Measurements from ENCODE around the gene KIAA0319L. TPM values are rescaled to one million over a fixed set of nuclear protein-coding genes. Genes with fewer than 3 reads are reported as not detected.

KIAA0319L gene
- total RNA-seq, 1 donor from 2014 or later = 64.4 TPM

Other genes with a start within 250 kb of the KIAA0319L start
- gene NCDN, start 396 bp upstream of the KIAA0319L start, total RNA-seq = 16.1 TPM
- not detected for gene TFAP2E, start 15.9 kb upstream of the KIAA0319L start, total RNA-seq
- gene PSMB2, start 84.1 kb upstream of the KIAA0319L start, total RNA-seq = 20.1 TPM
- gene C1orf216, start 161.5 kb upstream of the KIAA0319L start, total RNA-seq = 10.3 TPM
- gene CLSPN, start 212.6 kb upstream of the KIAA0319L start, total RNA-seq = 5.4 TPM

Measured in tongue (tissue), 1 donor.